Suprapubic skin (tissue), 4 donors: Measurements from ENCODE around the gene WDR37. TPM values are rescaled to one million over a fixed set of nuclear protein-coding genes. Genes with fewer than 3 reads are reported as not detected.

Source experiments
- DNase-seq, 2 donors: peaks; one replicate each; pipeline ENCODE4 v3.0.0-alpha.2; 2019; ENCODE audit warnings: low spot score in 2 of 2
- H3K27ac ChIP-seq: fragments of 200-600 bp; sonication (generic); one replicate; pipeline ENCODE4 v1.5.1; 2019
- H3K27me3 ChIP-seq: fragments of 200-600 bp; sonication (generic); one replicate; pipeline ENCODE4 v1.5.1; 2019
- H3K36me3 ChIP-seq: fragments of 200-600 bp; sonication (generic); one replicate; pipeline ENCODE4 v1.5.1; 2019
- H3K4me1 ChIP-seq: fragments of 200-600 bp; sonication (generic); one replicate; pipeline ENCODE4 v1.5.1; 2019
- H3K4me3 ChIP-seq: fragments of 200-600 bp; sonication (generic); one replicate; pipeline ENCODE4 v1.5.1; 2019; ENCODE audit warnings: mild to moderate bottlenecking
- H3K9me3 ChIP-seq: fragments of 200-600 bp; sonication (generic); one replicate; pipeline ENCODE4 v1.5.1; 2019
- EP300 ChIP-seq: sonication (generic); formaldehyde crosslinking; IDR thresholded peaks from one replicate; pipeline ENCODE4 v1.6.1; 2017; ENCODE audit warnings: antibody characterized with exemption
- POLR2A ChIP-seq, 2 donors: fragments of 450-650 bp; IDR thresholded peaks; one replicate each; pipeline ENCODE4 v1.6.1; 2017; ENCODE audit warnings: antibody characterized with exemption in 2 of 2, mild to moderate bottlenecking in 2 of 2, moderate library complexity in 2 of 2
- POLR2AphosphoS5 ChIP-seq, 3 donors: sonication (generic); formaldehyde crosslinking; IDR thresholded peaks; one replicate each; pipeline ENCODE4 v1.6.1; 2017; ENCODE audit warnings: antibody characterized with exemption in 3 of 3
- WGBS: methylation state at CpG from one replicate; pipeline ENCODE4 v1.1.5; 2018; 5-methylcytosine and 5-hydroxymethylcytosine counted together
- total RNA-seq, 4 donors: library from RNA; depleted of rRNA; stranded (reverse); fragments of >200 nt; gene quantifications; one replicate each; pipeline ENCODE4 v1.1.0, GENCODE V29; 2016
- TF ChIP-seq, protein P1 (sequence below), 2 donors: fragments of 200-600 bp in 1 of 2; fragments of 450-650 bp in 1 of 2; sonication (generic) in 1 of 2; IDR thresholded peaks; one replicate each; pipeline ENCODE4 v1.5.1; 2016 to 2019; ENCODE audit warnings: antibody characterized with exemption in 2 of 2, mild to moderate bottlenecking in 1 of 2, moderate library complexity in 1 of 2

WDR37 gene
- total RNA-seq, 4 donors from 2014 or later = 13.1 to 32.7 (median 18.4) TPM

DNA sequence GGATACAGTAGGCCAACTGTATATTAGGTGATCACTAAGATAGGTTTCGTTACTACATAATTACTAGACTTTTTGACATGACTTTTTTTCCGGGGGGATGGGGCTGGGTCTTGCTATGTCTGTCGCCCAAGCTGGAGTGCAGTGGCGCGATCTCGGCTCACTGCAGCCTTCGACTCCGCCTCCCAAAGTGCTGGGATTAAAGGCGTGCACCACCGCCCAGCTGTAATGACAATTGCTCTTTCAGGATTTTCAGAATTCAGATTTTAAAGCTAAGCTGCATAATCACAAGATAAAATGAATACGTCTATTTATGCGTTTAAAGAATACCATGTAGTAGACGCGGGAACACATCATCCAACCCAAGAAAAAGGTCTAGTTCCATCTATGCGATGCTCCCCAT is 8.2 kb upstream of the WDR37 start:
- no peak for DNase-seq
- Histone ChIP-seq H3K27ac (peak overlapping the region; percentile 97), H3K27me3 (no peaks in the 10 kb centered on the region), H3K4me3 (peak overlapping the region; percentile 70), H3K4me1 (peaks cover 49% of the 10 kb centered on the region), H3K9me3 (no peaks in the 10 kb centered on the region), H3K36me3 (peaks cover 6% of the 10 kb centered on the region)
- WGBS = 4% methylated on average over 15 of the region's 15 CpGs
- TF ChIP-seq, protein P1, sequence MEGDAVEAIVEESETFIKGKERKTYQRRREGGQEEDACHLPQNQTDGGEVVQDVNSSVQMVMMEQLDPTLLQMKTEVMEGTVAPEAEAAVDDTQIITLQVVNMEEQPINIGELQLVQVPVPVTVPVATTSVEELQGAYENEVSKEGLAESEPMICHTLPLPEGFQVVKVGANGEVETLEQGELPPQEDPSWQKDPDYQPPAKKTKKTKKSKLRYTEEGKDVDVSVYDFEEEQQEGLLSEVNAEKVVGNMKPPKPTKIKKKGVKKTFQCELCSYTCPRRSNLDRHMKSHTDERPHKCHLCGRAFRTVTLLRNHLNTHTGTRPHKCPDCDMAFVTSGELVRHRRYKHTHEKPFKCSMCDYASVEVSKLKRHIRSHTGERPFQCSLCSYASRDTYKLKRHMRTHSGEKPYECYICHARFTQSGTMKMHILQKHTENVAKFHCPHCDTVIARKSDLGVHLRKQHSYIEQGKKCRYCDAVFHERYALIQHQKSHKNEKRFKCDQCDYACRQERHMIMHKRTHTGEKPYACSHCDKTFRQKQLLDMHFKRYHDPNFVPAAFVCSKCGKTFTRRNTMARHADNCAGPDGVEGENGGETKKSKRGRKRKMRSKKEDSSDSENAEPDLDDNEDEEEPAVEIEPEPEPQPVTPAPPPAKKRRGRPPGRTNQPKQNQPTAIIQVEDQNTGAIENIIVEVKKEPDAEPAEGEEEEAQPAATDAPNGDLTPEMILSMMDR (IDR thresholded peaks at IDR 0.05) = no peak
- TF ChIP-seq POLR2AphosphoS5 (IDR thresholded peaks at IDR 0.05) = no peak
- TF ChIP-seq EP300 = no peak
- TF ChIP-seq POLR2A (IDR thresholded peaks at IDR 0.05) = no peak

DNA sequence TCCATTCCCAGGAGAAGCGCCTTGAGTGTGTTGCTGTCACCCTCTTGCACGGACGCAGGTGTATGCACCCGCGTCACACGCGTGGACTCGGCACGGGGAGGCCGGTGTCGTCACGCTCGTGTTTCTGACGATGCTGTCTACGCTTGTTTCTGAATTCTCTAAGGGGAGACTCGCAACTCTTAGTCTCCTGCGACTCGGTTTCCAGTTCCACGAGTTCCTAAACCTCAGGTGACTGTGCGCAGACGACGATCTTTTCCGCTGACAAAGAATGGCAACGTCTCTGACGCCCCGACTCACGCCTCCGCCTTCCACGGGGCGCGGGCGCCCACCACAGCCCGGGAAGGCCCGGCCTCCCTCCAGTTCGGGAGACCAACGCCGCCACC is 7.8 kb upstream of the WDR37 start:
- WGBS = under 1% methylated on average over 23 of the region's 37 CpGs
- Histone ChIP-seq H3K27ac (peak overlapping the region; percentile 97), H3K9me3 (no peaks in the 10 kb centered on the region), H3K27me3 (no peaks in the 10 kb centered on the region), H3K36me3 (peaks cover 7% of the 10 kb centered on the region), H3K4me3 (peak overlapping the region; percentile 70), H3K4me1 (peaks cover 49% of the 10 kb centered on the region)
- no peak for DNase-seq
- TF ChIP-seq POLR2A (IDR thresholded peaks at IDR 0.05) = no peak
- no peak for TF ChIP-seq EP300
- TF ChIP-seq POLR2AphosphoS5 (IDR thresholded peaks at IDR 0.05) = peak in 1 of 3 donors; percentile 7
- TF ChIP-seq, protein P1 (IDR thresholded peaks at IDR 0.05) = no peak

DNA sequence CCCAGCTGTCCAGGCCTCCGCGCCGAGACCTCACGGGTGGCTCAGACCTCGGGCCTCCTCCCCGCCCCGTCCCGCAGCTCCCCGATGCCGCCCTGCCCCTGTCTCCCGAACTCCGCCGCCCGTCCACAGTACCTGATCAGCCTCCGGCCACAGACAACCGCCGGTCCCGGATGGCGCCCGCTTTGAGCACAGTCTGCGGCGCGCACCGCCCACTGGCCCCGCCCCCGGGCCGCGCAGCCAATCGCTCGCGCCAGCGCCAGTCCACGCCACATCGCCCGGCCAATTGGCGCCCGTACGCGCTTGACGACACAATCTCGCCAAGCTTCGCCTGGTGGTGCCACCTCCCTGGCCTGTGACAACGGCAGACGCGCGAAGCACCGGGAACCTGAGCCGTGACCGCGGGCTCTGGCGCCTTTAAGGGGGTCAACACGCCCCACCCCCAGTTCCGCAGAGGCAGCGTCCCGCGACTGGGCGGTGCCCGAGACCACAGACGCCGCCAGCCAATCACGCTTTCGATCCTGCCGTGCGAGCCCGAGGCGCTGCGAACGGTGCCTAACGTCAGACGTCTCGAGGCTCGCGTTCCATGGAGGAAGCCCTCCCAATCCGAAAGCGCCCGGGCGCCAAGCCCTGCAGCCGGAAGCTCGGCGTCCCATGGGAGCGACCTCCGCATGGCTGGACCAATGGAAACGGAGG is 7.3 kb upstream of the WDR37 start, which contains the start of gene IDI1:
Gene IDI1, minus strand, starts transcription at position 388 of the 693 bp plus-strand sequence. Its CDS starts 116 bp downstream, at position 272.
- peaks cover 53% of the 10 kb centered on the region for H3K4me1 ChIP-seq
- H3K36me3 ChIP-seq = peaks cover 12% of the 10 kb centered on the region

DNA sequence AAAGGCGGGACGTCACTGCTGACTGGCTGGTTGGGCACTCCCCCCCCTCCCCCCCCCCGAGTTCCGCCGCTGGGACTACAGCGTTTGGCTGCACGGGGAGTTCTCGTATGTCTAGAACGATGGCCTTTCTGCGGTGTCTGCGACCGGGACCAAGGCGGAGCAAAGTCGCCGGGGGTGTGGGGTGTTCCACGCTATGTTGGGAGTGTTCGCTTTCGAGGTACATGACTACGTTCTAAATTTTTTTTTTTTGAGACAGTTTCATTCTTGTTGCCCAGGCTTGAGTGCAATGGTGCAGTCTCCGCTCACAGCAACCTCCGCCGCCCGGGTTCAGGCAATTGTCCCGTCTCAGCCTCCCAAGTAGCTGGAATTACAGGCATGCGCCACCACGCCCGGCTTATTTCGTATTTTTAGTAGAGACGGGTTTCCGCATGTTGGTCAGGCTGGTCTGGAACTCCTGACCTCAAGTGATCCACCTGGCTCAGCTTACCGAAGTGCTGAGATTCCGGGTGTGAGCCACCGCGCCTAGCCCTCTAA is 6.7 kb upstream of the WDR37 start:
- Histone ChIP-seq H3K36me3 (peaks cover 13% of the 10 kb centered on the region), H3K4me1 (peaks cover 54% of the 10 kb centered on the region), H3K4me3 (peak overlapping the region; percentile 70), H3K9me3 (no peaks in the 10 kb centered on the region), H3K27me3 (no peaks in the 10 kb centered on the region), H3K27ac (peak overlapping the region; percentile 97)
- TF ChIP-seq POLR2AphosphoS5 (IDR thresholded peaks at IDR 0.05) (no peak), EP300 (no peak), POLR2A (IDR thresholded peaks at IDR 0.05) (no peak)
- TF ChIP-seq, protein P1 (IDR thresholded peaks at IDR 0.05) = no peak
- under 1% methylated on average over 30 of the region's 34 CpGs for WGBS
- no peak for DNase-seq

More for the DNA sequence above, 7.3 kb upstream of the WDR37 start, which contains the start of gene IDI1:
- H3K4me3 ChIP-seq = peak within 1 kb of the TSS; percentile 70
- H3K27ac ChIP-seq = peak within 1 kb of the TSS; percentile 97
- WGBS = no CpG with 5 or more reads among the region's 83 CpGs
- H3K27me3 ChIP-seq = no peaks in the 10 kb centered on the region
- no peaks in the 10 kb centered on the region for H3K9me3 ChIP-seq
- DNase-seq = peak; percentile 98 to 99
- TF ChIP-seq POLR2AphosphoS5 (IDR thresholded peaks at IDR 0.05) = peak in 2 of 3 donors; percentile 85 to 91
- TF ChIP-seq, protein P1 (IDR thresholded peaks at IDR 0.05) = no peak
- TF ChIP-seq EP300 = no peak
- peak; percentile 80 to 97 for TF ChIP-seq POLR2A (IDR thresholded peaks at IDR 0.05)

DNA sequence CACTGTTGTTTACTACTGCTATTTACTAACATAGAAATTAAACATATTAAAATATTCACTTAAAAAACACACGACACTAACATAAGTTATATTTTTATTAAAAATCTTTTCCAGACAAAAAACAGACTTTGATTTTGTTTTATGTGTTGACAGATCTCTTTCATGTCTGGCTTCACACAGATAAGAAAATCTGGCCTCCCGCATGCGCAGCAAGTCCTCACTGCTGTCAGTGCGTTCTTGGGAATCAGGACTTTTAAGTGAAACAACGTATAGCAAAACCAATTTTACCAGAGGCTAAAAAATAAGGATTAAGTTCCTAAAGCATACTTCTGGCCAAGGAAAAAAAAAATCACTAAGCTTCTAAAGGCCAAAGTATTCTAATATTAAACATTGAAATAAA is 6.0 kb upstream of the WDR37 start:
- H3K27me3 ChIP-seq = no peaks in the 10 kb centered on the region
- peaks cover 13% of the 10 kb centered on the region for H3K36me3 ChIP-seq
- 27% methylated on average over 5 of the region's 5 CpGs for WGBS
- no peaks in the 10 kb centered on the region for H3K9me3 ChIP-seq
- H3K27ac ChIP-seq = peak overlapping the region; percentile 97
- peaks cover 56% of the 10 kb centered on the region for H3K4me1 ChIP-seq
- H3K4me3 ChIP-seq = peak overlapping the region; percentile 70
- DNase-seq = no peak
- TF ChIP-seq POLR2A (IDR thresholded peaks at IDR 0.05) = no peak
- no peak for TF ChIP-seq EP300
- TF ChIP-seq, protein P1 (IDR thresholded peaks at IDR 0.05) = no peak
- TF ChIP-seq POLR2AphosphoS5 (IDR thresholded peaks at IDR 0.05) = no peak
